ENCODE data around the gene MGAT4A. TPM values are rescaled to one million over a fixed set of nuclear protein-coding genes. Genes with fewer than 3 reads are reported as not detected.

The MGAT4A gene
- total and polyA plus RNA-seq, 2 of the 13 experiments (the other 11 are each of a cell fraction or from before 2014, with no cell fraction given) = 47.2 to 90.9 TPM

DNA sequence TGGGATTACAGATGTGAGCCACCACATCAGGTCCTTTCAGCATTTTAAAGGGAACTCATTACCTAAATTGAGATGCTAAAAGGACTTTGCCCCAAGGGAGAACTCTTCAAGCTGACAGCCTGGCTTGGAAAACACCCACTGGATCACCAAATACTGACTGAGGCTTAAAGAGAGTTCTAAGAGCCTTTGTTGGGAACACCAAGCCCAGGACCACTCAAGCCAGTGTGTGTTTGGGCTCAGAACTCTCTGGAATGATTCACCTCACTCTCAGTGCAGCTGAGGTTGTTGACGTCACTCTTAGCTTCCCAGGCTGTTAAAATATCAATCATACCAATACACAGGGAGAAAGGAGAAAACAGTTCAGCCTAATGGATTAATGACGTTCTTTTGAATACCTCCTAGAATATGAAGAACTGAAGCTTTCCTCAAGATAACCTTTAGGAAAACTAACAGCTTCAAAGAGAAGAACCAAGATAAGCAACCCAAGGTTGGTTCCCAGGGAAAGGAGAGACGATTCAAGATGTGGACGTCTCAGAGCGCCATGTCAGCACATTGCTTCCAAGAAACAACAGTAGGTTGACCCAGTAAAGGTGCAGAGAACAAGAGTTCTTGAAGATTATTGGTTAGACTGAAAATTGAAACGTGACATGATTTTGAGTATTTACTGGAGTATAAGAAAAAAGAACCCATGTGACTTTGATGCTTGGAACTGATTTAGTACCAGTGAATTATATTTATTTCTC, 48.0 kb upstream of the MGAT4A start (continued):
- TF ChIP-seq, protein P1, sequence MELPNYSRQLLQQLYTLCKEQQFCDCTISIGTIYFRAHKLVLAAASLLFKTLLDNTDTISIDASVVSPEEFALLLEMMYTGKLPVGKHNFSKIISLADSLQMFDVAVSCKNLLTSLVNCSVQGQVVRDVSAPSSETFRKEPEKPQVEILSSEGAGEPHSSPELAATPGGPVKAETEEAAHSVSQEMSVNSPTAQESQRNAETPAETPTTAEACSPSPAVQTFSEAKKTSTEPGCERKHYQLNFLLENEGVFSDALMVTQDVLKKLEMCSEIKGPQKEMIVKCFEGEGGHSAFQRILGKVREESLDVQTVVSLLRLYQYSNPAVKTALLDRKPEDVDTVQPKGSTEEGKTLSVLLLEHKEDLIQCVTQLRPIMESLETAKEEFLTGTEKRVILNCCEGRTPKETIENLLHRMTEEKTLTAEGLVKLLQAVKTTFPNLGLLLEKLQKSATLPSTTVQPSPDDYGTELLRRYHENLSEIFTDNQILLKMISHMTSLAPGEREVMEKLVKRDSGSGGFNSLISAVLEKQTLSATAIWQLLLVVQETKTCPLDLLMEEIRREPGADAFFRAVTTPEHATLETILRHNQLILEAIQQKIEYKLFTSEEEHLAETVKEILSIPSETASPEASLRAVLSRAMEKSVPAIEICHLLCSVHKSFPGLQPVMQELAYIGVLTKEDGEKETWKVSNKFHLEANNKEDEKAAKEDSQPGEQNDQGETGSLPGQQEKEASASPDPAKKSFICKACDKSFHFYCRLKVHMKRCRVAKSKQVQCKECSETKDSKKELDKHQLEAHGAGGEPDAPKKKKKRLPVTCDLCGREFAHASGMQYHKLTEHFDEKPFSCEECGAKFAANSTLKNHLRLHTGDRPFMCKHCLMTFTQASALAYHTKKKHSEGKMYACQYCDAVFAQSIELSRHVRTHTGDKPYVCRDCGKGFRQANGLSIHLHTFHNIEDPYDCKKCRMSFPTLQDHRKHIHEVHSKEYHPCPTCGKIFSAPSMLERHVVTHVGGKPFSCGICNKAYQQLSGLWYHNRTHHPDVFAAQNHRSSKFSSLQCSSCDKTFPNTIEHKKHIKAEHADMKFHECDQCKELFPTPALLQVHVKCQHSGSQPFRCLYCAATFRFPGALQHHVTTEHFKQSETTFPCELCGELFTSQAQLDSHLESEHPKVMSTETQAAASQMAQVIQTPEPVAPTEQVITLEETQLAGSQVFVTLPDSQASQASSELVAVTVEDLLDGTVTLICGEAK (IDR thresholded peaks at IDR 0.05) = no peak
- TF ChIP-seq, protein P1 (CRISPR knock-in tag; IDR thresholded peaks at IDR 0.05) = no peak
- TF ChIP-seq TP53 (CRISPR knock-in tag; conservative IDR thresholded peaks at IDR 0.05) = no peak
- TF ChIP-seq JDP2 (CRISPR knock-in tag; IDR thresholded peaks at IDR 0.05; ENCODE audit: borderline replicate concordance) = no peak
- no peak for TF ChIP-seq ZFY (CRISPR knock-in tag; IDR thresholded peaks at IDR 0.05)
- TF ChIP-seq, protein P2, sequence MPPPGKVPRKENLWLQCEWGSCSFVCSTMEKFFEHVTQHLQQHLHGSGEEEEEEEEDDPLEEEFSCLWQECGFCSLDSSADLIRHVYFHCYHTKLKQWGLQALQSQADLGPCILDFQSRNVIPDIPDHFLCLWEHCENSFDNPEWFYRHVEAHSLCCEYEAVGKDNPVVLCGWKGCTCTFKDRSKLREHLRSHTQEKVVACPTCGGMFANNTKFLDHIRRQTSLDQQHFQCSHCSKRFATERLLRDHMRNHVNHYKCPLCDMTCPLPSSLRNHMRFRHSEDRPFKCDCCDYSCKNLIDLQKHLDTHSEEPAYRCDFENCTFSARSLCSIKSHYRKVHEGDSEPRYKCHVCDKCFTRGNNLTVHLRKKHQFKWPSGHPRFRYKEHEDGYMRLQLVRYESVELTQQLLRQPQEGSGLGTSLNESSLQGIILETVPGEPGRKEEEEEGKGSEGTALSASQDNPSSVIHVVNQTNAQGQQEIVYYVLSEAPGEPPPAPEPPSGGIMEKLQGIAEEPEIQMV (CRISPR knock-in tag; IDR thresholded peaks at IDR 0.05; ENCODE audit: low read depth) = no peak
- peak; percentile 66 to 86; a peak in 3 of 4 replicates for TF ChIP-seq MAFK (conservative IDR thresholded peaks at IDR 0.05 in 1 of 2, IDR thresholded peaks at IDR 0.05 in 1 of 2; ENCODE audit: low read length in 2 of 2)
- no peak for TF ChIP-seq ZNF724P (CRISPR knock-in tag; IDR thresholded peaks at IDR 0.05; ENCODE audit: borderline replicate concordance)
- no peak for TF ChIP-seq ZNF7 (CRISPR knock-in tag; IDR thresholded peaks at IDR 0.05)
- TF ChIP-seq, protein P3, sequence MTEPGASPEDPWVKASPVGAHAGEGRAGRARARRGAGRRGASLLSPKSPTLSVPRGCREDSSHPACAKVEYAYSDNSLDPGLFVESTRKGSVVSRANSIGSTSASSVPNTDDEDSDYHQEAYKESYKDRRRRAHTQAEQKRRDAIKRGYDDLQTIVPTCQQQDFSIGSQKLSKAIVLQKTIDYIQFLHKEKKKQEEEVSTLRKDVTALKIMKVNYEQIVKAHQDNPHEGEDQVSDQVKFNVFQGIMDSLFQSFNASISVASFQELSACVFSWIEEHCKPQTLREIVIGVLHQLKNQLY (CRISPR knock-in tag; IDR thresholded peaks at IDR 0.05) = no peak
- peak; percentile 61 for TF ChIP-seq CREB1 (IDR thresholded peaks at IDR 0.05)
- no peak for TF ChIP-seq CREB1 (CRISPR knock-in tag; IDR thresholded peaks at IDR 0.05)
- TF ChIP-seq ZNF207 (IDR thresholded peaks at IDR 0.05; ENCODE audit: borderline replicate concordance) = no peak
